HG02798 (cell line): ENCODE measurements around the gene HIBCH.

Source experiments
- ATAC-seq: cut with Tn5 transposase; IDR thresholded peaks from one replicate; pipeline ENCODE4 v1.9.1; 2021; ENCODE audit warnings: mild to moderate bottlenecking; ENCODE audit not compliant: unreplicated experiment, poor library complexity

HIBCH gene

DNA sequence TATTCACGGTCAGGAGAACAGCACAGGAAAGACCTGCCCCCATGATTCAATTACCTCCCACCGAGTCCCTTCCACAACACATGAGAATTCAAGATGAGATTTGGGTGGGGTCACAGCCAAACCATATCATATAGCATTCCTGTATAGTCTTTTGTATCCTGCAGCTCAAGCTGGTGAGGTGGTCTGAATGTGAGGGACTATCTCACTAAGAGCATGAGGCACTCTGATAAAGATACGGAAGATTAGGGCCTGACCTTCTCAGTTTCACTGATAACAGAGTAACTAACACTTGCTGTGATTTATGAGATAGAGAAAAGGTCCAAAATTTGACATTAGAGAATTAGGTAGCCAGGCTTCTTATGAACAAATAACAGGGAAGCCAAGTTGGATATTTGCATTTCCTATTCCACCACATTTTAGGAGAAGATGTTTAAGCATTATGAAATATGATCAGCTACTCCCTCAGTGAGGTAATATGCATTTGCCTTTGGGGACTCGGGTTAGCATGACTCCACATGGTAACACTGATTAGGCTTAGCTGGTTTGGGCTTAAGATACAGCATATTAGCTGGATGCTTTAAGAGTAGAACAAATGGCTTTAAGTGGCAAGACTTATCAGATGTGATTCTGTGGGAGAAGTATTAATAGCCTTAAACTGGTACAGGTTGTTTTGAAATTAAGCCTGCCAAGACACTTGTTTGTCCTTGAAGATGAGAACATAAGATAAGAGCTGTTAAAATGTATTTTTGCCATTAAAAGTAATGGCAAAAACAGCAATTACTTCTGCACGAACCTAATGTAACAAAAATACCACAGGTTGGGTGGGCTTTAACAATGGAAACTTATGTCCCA lies 150.2 kb downstream of the HIBCH start:
- no peak for ATAC-seq

DNA sequence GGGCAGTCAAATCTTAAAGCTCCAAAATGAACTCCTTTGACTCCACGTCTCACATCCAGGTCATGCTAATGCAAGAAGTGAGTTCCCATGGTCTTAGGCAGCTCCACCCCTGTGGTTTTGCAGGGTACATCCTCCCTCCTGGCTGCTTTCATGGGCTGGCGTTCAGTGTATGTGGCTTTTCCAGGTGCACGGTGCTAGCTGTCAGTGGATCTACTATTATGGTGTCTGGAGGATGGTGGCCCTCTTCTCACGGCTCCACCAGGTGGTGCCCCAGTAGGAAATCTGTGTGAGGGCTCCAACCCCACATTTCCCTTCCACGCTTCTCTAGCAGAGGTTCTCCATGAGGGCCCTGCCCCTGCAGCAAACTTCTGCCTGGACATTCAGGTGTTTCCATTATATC lies 151.9 kb downstream of the HIBCH start:
- ATAC-seq, result no peak

DNA sequence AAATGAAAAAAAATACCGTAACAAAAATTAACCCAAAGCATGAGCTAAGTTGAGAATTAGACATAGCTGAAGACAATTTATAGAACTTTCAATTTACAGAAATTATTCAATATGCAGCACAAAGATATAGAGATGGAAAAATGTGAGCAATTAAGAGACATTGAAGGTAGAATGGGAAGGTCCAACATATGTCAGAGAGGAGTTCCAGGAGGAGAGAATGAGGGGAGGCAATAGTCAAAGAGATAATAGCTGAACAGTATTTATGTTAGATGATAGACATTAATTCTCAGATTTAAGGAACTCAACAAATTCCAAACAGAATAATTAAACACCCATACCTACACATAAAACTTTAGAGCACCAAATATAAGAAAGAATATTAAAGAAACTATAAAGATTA lies 154.1 kb downstream of the HIBCH start:
- no peak for ATAC-seq

DNA sequence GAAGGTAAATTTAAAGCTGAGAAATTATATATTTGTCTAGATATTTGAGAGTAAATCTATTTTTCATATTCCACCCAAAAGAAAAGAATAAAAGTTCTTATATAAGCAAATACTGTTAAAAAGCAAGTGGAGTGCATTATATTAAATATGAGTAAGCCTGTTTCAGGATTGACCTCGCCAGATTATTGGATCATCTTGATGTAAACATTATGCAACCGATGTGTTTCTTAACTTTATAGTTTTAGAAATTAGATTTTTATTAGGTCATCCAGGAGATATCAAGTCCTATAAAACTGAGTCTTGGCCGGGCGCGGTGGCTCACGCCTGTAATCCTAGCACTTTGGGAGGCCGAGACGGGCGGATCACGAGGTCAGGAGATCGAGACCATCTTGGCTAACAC lies 156.8 kb downstream of the HIBCH start:
- ATAC-seq, result no peak

DNA sequence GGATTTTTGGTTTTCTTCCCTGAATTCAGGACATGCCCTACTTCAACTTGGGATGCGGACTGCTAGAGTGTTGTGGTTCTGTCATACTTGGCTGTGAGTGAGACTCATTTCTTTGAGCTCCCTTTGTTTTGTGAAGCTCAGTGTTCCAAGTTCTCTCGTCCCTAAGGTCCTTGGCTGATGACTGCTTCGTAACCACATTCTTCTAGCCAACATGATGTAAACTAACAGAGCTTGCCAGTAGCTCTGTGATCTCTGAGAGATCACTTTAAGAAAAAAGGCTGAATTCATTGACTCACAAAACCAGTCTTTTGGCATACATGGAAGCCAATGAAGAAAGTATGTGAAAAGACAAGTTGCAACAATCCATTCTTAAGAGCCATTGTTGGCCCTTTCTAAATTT lies 160.2 kb downstream of the HIBCH start:
- no peak for ATAC-seq

DNA sequence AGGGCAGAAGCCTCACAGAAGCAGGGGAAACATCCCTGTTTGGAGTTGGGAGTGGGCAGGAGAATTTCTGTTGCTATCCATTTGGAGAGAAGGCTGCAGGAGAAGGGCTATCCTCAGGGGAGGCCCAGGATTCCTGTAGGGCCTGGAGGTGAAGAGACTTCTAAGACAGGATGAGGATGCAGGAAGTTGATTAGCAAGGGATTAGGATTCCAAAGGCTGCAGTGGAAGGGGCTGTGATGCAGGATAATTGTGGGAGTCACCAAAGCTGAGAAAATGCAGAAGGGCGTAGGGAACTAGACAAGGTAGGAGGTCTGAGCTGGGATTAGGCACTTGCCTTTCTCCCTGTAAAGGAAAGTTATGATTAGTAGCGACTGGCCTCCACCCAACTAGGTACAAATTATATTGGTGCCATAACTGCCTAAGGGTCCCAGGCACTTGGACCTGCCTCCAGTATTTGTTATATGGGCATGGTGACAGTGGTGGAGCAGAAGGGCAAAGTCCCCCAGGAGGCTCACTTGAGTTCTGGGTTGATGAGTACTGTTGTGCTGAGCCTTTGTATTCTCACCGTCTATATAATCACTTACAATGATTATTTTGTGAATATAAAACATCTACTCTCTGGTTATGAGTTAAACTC lies 160.7 kb downstream of the HIBCH start:
- no peak for ATAC-seq

DNA sequence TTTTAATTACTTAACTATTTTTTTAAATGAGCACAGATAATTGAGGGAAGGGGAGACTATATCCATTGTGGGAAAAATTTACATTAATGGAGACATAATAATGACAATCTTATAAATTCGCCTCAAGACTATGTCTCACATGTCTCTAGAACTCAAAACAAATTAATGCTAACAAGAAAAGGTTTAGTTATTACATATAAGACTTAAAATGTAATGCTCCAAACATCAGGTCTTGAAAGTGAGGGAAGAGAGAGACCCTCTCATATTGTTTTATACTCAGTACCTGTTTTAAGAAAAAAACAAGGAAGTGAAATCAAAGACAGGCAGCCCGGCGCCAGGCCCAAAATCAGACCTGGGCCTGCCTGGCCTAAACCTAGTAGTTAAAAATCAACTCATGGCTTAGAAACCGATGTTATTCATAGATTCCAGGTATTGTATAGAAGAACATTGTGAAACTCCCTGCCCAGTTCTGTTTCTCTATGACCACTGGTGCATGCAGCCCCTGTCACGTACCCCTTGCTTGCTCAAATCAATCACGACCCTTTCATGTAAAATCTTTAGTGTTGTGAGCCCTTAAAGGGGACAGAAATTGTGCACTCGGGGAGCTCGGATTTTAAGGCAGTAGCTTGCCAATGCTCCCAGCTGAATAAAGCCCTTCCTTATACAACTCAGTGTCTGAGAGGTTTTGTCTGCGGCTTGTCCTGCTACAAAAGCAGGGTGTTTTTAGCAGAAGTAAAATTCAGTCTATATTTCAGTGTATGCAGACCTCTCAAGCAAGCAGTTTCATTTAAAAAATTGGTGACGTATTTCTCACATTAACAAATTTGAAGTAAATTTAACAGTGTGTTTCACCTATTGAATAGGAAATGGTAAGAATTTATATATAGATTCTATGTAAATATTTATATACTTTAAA lies 161.8 kb downstream of the HIBCH start:
- peak; percentile 42 for ATAC-seq

DNA sequence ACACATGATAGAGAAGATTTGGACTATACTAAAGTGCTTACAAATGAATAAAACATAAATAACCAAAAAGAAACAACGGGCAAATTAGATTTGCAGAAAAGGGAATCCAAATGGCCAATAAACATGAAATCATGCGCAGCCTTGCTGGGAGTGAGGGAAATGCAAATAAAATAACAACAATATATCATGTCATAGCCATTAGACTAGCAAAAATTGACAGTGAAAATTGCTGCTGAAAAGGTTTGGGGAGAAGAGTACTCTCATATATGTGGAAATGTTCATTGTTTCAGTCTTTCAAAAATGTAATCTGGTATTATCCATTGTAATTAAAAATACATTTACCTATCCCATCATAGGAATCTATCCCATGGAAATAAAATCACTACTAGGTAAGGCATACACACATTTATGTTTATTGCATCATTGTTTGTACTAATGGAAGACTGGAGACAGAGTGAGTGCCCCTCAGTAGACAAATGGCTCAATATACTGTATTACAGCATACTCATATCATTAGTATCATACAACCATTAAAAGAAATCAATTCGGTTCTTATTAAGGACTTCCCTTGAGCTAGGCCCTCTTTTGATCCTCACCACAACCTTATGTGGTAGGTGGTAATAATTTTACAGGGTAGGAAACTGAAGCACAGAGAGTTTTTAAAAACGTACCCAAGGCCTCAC lies 163.0 kb downstream of the HIBCH start:
- no peak for ATAC-seq
